Colon (tissue), 2 donors: ENCODE measurements around the gene PLA2G4E.

Source experiments
- FAIRE-seq: peaks from 2 replicates; lab custom pipeline; 2012; peaks lifted over from hg19 to GRCh38; lab: Jason Lieb, UNC
- donor health status: control.
- donor health status: control.

PLA2G4E gene

DNA sequence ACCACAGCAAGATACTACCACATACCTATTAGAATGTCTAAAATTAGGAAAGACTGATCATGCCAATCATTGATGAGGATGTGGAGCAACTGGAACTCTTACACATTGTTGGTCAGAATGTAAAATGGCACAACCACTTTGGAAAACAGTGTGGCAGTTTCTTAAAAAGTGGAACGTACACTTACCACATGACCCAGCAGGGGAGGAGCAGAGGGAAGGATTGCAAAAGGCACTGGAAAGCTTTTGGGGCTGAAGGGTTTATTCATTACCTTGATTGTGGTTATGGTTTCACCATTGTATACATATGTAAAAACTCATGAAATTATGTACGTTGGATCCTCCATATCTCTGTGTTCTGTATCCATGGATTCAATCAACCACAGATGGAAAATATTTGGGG, 45.2 kb downstream of the PLA2G4E start:
- no peak for FAIRE-seq

- no peak for FAIRE-seq
These were observed 46.8 kb downstream of the PLA2G4E start for GRCh38 chr15:41974041-41974440.

DNA sequence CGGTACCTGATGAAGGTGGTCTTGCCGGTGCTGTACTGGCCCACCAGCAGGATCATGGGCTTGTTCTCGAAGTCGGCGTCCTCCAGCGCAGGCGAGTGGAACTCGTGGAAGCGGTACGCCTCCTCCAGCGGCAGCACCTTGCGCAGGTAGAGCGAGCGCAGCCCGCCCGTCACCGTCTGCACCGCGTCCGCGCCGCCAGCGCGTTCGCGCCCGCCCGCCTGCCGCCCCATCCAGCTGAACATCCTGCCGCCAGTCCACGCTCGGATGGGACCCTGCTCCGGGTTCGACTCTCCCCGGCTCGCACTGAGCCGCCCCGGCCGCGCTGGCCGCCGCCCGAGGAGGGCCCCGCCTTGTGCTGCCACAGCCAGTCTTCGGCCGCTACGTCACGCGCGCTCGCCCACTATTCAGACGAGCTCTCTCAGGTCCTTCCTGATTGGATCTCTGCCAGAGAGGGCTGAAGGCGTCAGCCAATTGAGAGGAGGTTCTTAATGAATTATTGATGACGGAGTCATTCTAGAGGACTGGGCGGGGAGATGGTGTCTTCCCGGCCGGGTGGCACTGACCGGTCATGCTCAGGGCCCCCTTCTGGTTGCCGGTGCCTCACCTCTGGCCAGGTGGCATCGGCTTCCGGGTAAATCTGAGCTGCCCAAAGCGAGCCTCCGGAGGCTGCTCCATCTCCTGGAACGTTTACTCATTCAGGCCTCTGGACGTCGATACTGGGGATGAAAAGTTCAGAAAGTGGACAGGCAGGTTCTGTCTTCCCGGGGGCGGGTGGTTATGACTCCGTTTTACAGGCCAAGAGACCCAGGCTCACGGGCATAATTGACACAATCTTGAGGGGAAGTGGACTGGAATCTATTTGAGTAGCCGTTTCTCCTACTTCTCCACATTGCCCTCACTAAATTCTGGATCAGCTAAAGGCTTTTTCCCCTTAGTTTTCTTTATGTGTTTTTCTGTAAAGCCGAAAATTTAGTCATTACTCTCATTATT, 48.3 kb downstream of the PLA2G4E start, which contains the start of gene EHD4:
Gene EHD4, minus strand, starts transcription at position 305 of the 990 bp plus-strand sequence. Its CDS starts 63 bp downstream, at position 242.
- no peak for FAIRE-seq

DNA sequence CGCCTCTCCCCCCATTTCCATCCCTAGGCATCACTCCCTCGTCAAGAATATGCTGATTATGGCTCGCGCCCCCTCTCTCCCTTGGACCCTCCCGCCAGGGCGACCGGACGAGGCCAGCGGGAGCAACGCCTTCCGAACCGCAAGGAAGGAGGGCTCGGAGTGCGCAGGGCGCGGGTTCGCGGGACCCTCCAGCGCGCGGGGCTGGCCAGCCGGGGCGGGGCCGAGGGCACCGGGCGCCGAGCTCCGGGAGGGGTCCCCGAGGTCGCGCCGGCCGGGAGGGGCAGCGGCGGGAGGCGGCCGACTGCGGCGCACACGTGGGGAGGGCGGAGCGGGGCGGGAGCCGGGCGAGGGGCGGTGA, 49.0 kb downstream of the PLA2G4E start:
- no peak for FAIRE-seq

GRCh38 chr15:41971089-41971894, 49.5 kb downstream of the PLA2G4E start:
- no peak for FAIRE-seq

DNA sequence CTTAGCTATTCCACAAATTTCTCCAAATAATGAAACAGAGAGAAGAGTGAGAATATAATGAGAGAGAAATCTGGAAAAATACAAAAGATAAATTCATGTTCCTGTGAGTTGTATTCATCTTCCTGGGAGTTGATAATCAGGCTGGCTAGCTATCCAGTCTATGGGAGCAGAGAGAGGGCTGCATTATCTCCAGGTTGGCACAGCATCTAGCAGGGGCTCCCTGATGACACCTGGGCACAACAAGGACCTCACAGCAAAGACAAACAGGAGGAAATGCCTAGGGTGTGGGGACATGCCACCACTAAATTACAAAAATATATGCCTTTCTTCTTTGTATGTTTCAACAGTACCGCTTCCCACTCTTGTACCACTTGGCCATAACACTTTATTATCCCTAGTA, 50.4 kb downstream of the PLA2G4E start:
- no peak for FAIRE-seq

DNA sequence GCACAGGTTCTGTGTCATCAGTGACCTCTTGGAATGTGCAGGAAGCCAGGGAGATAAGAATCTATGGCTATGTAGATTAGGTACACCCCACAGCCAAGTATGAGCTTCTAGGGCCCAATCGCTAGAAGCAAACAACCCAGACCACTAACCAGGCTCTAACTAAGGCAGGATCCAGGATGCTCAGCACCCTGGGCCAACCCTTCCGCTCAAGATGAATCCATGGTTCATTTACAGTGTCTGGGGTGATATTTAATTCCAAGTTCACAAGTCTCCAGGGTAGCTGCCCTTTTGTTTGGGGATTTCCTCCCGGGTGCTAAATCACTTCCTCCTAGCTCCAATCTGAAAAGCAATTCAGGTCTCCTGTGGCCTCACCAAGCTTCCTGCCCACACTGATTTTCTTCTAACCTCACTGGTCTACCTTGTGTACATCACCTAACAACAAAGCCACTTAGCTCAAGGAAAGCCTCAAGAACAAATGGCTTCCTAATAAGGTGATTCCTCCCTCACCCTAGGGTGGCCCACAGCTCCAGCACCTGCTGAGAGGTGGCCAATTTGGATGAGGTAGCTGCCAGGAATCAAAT, 50.9 kb downstream of the PLA2G4E start:
- FAIRE-seq = no peak

GRCh38 chr15:41968701-41969100, 52.1 kb downstream of the PLA2G4E start:
- no peak for FAIRE-seq

- no peak for FAIRE-seq
These were observed 53.2 kb downstream of the PLA2G4E start for GRCh38 chr15:41967506-41968206.

- FAIRE-seq = no peak
These were observed 53.8 kb downstream of the PLA2G4E start for GRCh38 chr15:41966920-41967465.

DNA sequence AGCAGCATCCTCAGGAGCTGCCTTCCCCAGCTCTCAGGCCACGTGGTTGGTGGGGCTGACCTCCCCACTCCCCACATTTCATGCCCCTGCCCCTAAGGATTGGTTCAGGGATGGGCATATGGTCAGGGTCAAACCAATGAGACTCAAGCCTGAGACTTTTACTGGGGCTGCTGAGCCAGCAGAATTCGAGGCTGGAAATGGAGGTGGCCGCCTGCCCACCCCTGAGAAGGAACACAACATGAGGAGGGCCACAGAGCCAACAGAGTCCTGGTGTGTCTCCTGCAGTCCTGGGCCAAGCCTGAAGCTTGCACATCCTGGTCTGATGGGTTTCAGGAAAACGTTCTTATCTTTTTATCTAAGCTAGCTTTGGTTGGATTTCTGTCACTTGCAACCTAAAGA, 54.4 kb downstream of the PLA2G4E start:
- FAIRE-seq = no peak

GRCh38 chr15:41965441-41966413, 55.1 kb downstream of the PLA2G4E start:
- FAIRE-seq = no peak

GRCh38 chr15:41961595-41962202, 59.1 kb downstream of the PLA2G4E start:
- no peak for FAIRE-seq

GRCh38 chr15:41961001-41961518, 59.8 kb downstream of the PLA2G4E start:
- FAIRE-seq = no peak

DNA sequence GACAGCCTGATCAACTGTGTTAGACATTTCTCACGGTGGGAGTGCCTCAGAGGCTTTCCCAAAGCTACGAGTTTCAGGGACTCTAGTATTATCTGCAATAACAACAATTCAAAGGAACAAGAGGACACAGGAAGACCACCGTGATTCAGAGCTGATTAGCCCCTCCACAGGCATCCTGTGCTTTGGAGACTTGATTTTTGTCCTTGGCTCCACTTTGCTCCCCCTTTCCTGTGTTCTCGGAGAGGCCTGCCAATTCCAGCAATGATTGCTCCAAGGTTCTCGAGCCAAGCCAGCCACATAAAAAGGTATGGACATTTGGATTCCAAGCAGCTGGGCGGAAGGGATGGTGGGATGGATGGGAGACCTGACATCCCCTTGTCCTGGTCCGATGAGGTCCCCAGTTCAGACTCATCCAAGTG, 62.8 kb downstream of the PLA2G4E start:
- FAIRE-seq = no peak

GRCh38 chr15:41957021-41957897, 63.6 kb downstream of the PLA2G4E start:
- no peak for FAIRE-seq

- FAIRE-seq = no peak
These were observed 64.9 kb downstream of the PLA2G4E start for GRCh38 chr15:41955807-41956525.

DNA sequence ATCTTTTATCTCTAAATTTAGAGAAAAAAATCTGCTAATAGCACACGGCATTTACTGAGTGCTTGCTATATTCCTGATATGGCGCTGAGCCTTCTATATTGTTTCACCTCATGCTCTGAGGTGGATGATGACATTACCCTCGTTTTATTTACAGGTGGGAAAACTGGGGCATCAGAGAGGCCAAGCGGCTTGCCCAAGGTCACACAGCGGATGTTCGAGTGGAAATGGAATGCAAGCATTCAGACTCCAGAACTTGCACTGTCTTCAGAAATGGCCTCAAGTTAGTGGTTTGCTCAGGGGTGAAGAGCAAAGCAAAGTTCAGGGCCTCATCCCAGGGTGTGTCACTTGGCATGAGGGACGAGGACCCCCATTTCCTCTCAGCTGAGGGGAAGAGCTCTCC, 65.7 kb downstream of the PLA2G4E start:
- no peak for FAIRE-seq
